ENCODE measurements around the gene CCSER1.
"Not testable (repeated sequence)": the region's sequence is repeated elsewhere in the genome, so short reads cannot be mapped to it uniquely, and the experiment has no call there.

The CCSER1 gene

GRCh38 chr4:90904021-90904420, 776.8 kb downstream of the CCSER1 start:
- ChIA-PET CTCF (no interaction called here), POLR2A (ENCODE audit: low non-redundant PET) (no interaction called here)
- H3K27ac ChIP-seq, result no peak overlapping the region
- DNase-seq (ENCODE audit: low spot score), result no peak
- TF ChIP-seq CTCF (conservative IDR thresholded peaks at IDR 0.05; ENCODE audit: low read depth), result no peak

- DNase-seq (ENCODE audit: low spot score), result no peak
- POLR2A ChIA-PET (ENCODE audit: low non-redundant PET), result no interaction called here
- H3K27ac ChIP-seq, result no peak overlapping the region
- CTCF ChIA-PET, result interaction anchor here (0.6 kb wide), 2 partner anchors 440 to 707 kb away, joined by 3 read pairs; no protein-coding TSS in a partner anchor
- no peak for TF ChIP-seq CTCF (conservative IDR thresholded peaks at IDR 0.05; ENCODE audit: low read depth)
These were observed 779.0 kb downstream of the CCSER1 start for GRCh38 chr4:90906239-90906638.

GRCh38 chr4:90911724-90912434, 784.7 kb downstream of the CCSER1 start:
- POLR2A ChIA-PET (ENCODE audit: low non-redundant PET); CTCF ChIA-PET: not testable (repeated sequence)

GRCh38 chr4:90922174-90922573, 795.0 kb downstream of the CCSER1 start:
- no peak for TF ChIP-seq CTCF (conservative IDR thresholded peaks at IDR 0.05; ENCODE audit: low read depth)
- ChIA-PET POLR2A (ENCODE audit: low non-redundant PET) (no interaction called here), CTCF (no interaction called here)
- DNase-seq (ENCODE audit: low spot score), result no peak
- no peak overlapping the region for H3K27ac ChIP-seq

More at GRCh38 chr4:90911724-90912434, 784.7 kb downstream of the CCSER1 start:
- not testable (repeated sequence) for DNase-seq (ENCODE audit: low spot score); H3K27ac ChIP-seq

- TF ChIP-seq CTCF (conservative IDR thresholded peaks at IDR 0.05; ENCODE audit: low read depth), result no peak
- ChIA-PET POLR2A (ENCODE audit: low non-redundant PET) (no interaction called here), CTCF (interaction anchor here (0.5 kb wide), 1 partner anchor 329 kb away, joined by 3 read pairs; no protein-coding TSS in a partner anchor)
- H3K27ac ChIP-seq, result no peak overlapping the region
- DNase-seq (ENCODE audit: low spot score), result no peak
These were observed 799.8 kb downstream of the CCSER1 start for GRCh38 chr4:90926957-90927356.

GRCh38 chr4:90943311-90943710, 816.1 kb downstream of the CCSER1 start:
- ChIA-PET CTCF (no interaction called here), POLR2A (ENCODE audit: low non-redundant PET) (no interaction called here)
- DNase-seq (ENCODE audit: low spot score), result peak; percentile 4
- H3K27ac ChIP-seq, result no peak overlapping the region
- TF ChIP-seq CTCF (conservative IDR thresholded peaks at IDR 0.05; ENCODE audit: low read depth), result no peak

- no peak for DNase-seq (ENCODE audit: low spot score)
- ChIA-PET POLR2A (ENCODE audit: low non-redundant PET) (no interaction called here), CTCF (no interaction called here)
- H3K27ac ChIP-seq, result no peak overlapping the region
- no peak for TF ChIP-seq CTCF (conservative IDR thresholded peaks at IDR 0.05; ENCODE audit: low read depth)
These were observed 819.8 kb downstream of the CCSER1 start for GRCh38 chr4:90946945-90947344.

All from RWPE1 (cell line).